ENCODE data around the gene SBSN. TPM values are rescaled to one million over a fixed set of nuclear protein-coding genes. Genes with fewer than 3 reads are reported as not detected.

SBSN gene
- total and polyA plus RNA-seq, 9 of the 15 experiments (the other 6 are each of a cell fraction or from before 2014, with no cell fraction given) = 0.05 TPM; not detected in 8

GRCh38 chr19:35545001-35545854, 17.1 kb upstream of the SBSN start, which contains the start of gene TMEM147 (continued):
- TF ChIP-seq MCM2 (IDR thresholded peaks at IDR 0.05; ENCODE audit: low read depth) (no peak), U2AF2 (optimal IDR thresholded peaks at IDR 0.05; ENCODE audit: low read depth, low read length) (no peak), TARDBP (IDR thresholded peaks at IDR 0.05) (no peak), ZNF551 (CRISPR knock-in tag; IDR thresholded peaks at IDR 0.05) (no peak), GABPA (tag; conservative IDR thresholded peaks at IDR 0.05; ENCODE audit: low read depth) (peak; percentile 89), FOSL1 (tag; conservative IDR thresholded peaks at IDR 0.05) (no peak), FOXP1 (CRISPR knock-in tag; IDR thresholded peaks at IDR 0.05) (0 out of 2 replicates have a peak, but pooled peaks have one; percentile 25), CGGBP1 (CRISPR knock-in tag; IDR thresholded peaks at IDR 0.05) (no peak), ARID2 (IDR thresholded peaks at IDR 0.05) (no peak), CHCHD3 (CRISPR knock-in tag; IDR thresholded peaks at IDR 0.05) (no peak), ZZZ3 (IDR thresholded peaks at IDR 0.05) (no peak), TEAD1 (CRISPR knock-in tag; IDR thresholded peaks at IDR 0.05) (0 out of 4 replicates have a peak, but pooled peaks of 1 of the 2 experiments have one; percentile 53), STAT6 (CRISPR knock-in tag; IDR thresholded peaks at IDR 0.05) (no peak), ZNF75A (CRISPR knock-in tag; IDR thresholded peaks at IDR 0.05) (no peak), CBFA2T2 (conservative IDR thresholded peaks at IDR 0.05) (0 out of 2 replicates have a peak, but pooled peaks have one; percentile 19), ZFP1 (CRISPR knock-in tag; IDR thresholded peaks at IDR 0.05) (no peak), ZNF407 (IDR thresholded peaks at IDR 0.05; ENCODE audit: low read depth) (no peak), ARID1B (IDR thresholded peaks at IDR 0.05) (0 out of 2 replicates have a peak, but pooled peaks have one; percentile 13)

All from K562 (cell line).